GM23338 (cell line): ENCODE measurements around the gene RNF103. TPM values are rescaled to one million over a fixed set of nuclear protein-coding genes. Genes with fewer than 3 reads are reported as not detected.

Experiments
- ATAC-seq: fragments of 200-7000 bp; cut with Tn5 transposase; 3 replicates; pipeline ENCODE4 v1.9.1; 2020
- DNase-seq: peaks from one replicate; pipeline ENCODE4 v3.0.0-alpha.2; 2015; ENCODE audit warnings: low spot score
- H2AFZ ChIP-seq: fragments of 200-600 bp; sonication (generic); 2 replicates; pipeline ENCODE4 v1.8.0; 2016; ENCODE audit warnings: antibody characterized with exemption, mild to moderate bottlenecking, moderate library complexity
- H3F3A ChIP-seq: fragments of 200-600 bp; sonication (generic); replicated peaks from 2 replicates; pipeline ENCODE4 v1.8.0; 2017; ENCODE audit warnings: antibody characterized with exemption, mixed run types, low read depth
- H3K27ac ChIP-seq: fragments of 200-600 bp; sonication (generic); 2 replicates; pipeline ENCODE4 v1.6.1; 2016; ENCODE audit warnings: low read depth
- H3K27me3 ChIP-seq: fragments of 200-600 bp; sonication (generic); 2 replicates; pipeline ENCODE4 v1.8.0; 2016; ENCODE audit warnings: mild to moderate bottlenecking, mixed run types, moderate library complexity; ENCODE audit not compliant: insufficient read depth
- H3K36me3 ChIP-seq: fragments of 200-600 bp; sonication (generic); 2 replicates; pipeline ENCODE4 v1.8.0; 2016; ENCODE audit warnings: mild to moderate bottlenecking; ENCODE audit not compliant: insufficient read depth
- H3K4me1 ChIP-seq: fragments of 200-600 bp; sonication (generic); 2 replicates; pipeline ENCODE4 v1.8.0; 2016; ENCODE audit warnings: mild to moderate bottlenecking, moderate library complexity; ENCODE audit not compliant: insufficient read depth
- H3K4me2 ChIP-seq: fragments of 200-600 bp; sonication (generic); 2 replicates; pipeline ENCODE4 v1.7.1; 2017; ENCODE audit warnings: mixed run types
- H3K4me3 ChIP-seq: fragments of 200-600 bp; sonication (generic); 2 replicates; pipeline ENCODE4 v1.6.1; 2016; ENCODE audit warnings: mixed run types
- H3K79me2 ChIP-seq: fragments of 200-600 bp; sonication (generic); replicated peaks from 2 replicates; pipeline ENCODE4 v1.8.0; 2017; ENCODE audit warnings: mild to moderate bottlenecking; ENCODE audit not compliant: insufficient read depth
- H3K9me2 ChIP-seq: fragments of 200-600 bp; sonication (generic); 2 replicates; pipeline ENCODE4 v1.8.0; 2017; ENCODE audit not compliant: insufficient read depth
- H4K20me1 ChIP-seq: fragments of 200-600 bp; sonication (generic); replicated peaks from 2 replicates; pipeline ENCODE4 v1.8.0; 2017; ENCODE audit warnings: mild to moderate bottlenecking; ENCODE audit not compliant: insufficient read depth
- H3K27ac Mint-ChIP-seq: 2 replicates; pipeline ENCODE4 v1.8.0; 2020; ENCODE audit warnings: inconsistent platforms, mild to moderate bottlenecking, moderate library complexity, mixed read lengths
- H3K27me3 Mint-ChIP-seq: 3 replicates; pipeline ENCODE4 v1.8.0; 2022; ENCODE audit warnings: low read depth, mild to moderate bottlenecking, moderate library complexity, mixed read lengths, inconsistent platforms; ENCODE audit not compliant: insufficient read depth, poor library complexity
- H3K36me3 Mint-ChIP-seq: 3 replicates; pipeline ENCODE4 v1.8.0; 2021; ENCODE audit warnings: low read depth, mild to moderate bottlenecking, inconsistent platforms, moderate library complexity, mixed read lengths
- H3K4me1 Mint-ChIP-seq: 3 replicates; pipeline ENCODE4 v1.8.0; 2020; ENCODE audit warnings: mild to moderate bottlenecking, inconsistent platforms, mixed read lengths
- H3K4me3 Mint-ChIP-seq: 3 replicates; pipeline ENCODE4 v1.8.0; 2021; ENCODE audit warnings: moderate library complexity, mild to moderate bottlenecking, inconsistent platforms, mixed read lengths
- H3K9me3 Mint-ChIP-seq: 3 replicates; pipeline ENCODE4 v1.8.0; 2020; ENCODE audit warnings: moderate library complexity, mild to moderate bottlenecking, inconsistent platforms, mixed read lengths
- CREB1 ChIP-seq: fragments of 250-450 bp; sonication (Bioruptor Pico); IDR thresholded peaks from 2 replicates; pipeline ENCODE4 v1.5.0; 2020; ENCODE audit warnings: low read depth, mild to moderate bottlenecking, moderate library complexity
- EZH2 ChIP-seq: fragments of 200-600 bp; sonication (generic); IDR thresholded peaks from one replicate; pipeline ENCODE4 v1.8.0; 2017; ENCODE audit warnings: antibody characterized with exemption, mild to moderate bottlenecking, low read depth; ENCODE audit not compliant: unreplicated experiment
- EZH2phosphoT487 ChIP-seq: fragments of 200-600 bp; sonication (generic); IDR thresholded peaks from one replicate; pipeline ENCODE4 v1.8.1; 2018; ENCODE audit warnings: antibody characterized with exemption; ENCODE audit not compliant: unreplicated experiment
- JUNB ChIP-seq: IDR thresholded peaks from one replicate; pipeline ENCODE4 v1.6.1; 2016; ENCODE audit warnings: antibody characterized with exemption; ENCODE audit not compliant: unreplicated experiment
- STAT1 ChIP-seq: IDR thresholded peaks from one replicate; pipeline ENCODE4 v1.6.1; 2016; ENCODE audit warnings: antibody characterized with exemption; ENCODE audit not compliant: unreplicated experiment
- ZNF331 ChIP-seq: fragments of 250-450 bp; sonication (Bioruptor Pico); IDR thresholded peaks from 2 replicates; pipeline ENCODE4 v1.5.0; 2020; ENCODE audit warnings: low read depth, mild to moderate bottlenecking, moderate library complexity
- ZNF462 ChIP-seq: fragments of 250-450 bp; sonication (Bioruptor Pico); IDR thresholded peaks from 2 replicates; pipeline ENCODE4 v1.5.0; 2020; ENCODE audit warnings: mild to moderate bottlenecking, moderate library complexity
- polyA plus RNA-seq: library from polyadenylated mRNA; unstranded; fragments of >200 nt; fragmentation: Nextera tagmentation; extraction: Ambion mirVana; gene quantifications from 2 replicates; pipeline ENCODE4 v1.2.1, GENCODE V29; 2016
- total RNA-seq: library from RNA; depleted of rRNA; stranded (reverse); fragments of >200 nt; shearing (Covaris generic); gene quantifications from 2 replicates; pipeline ENCODE4 v1.2.3, GENCODE V29; 2014
- TF ChIP-seq, protein P1 (sequence below): IDR thresholded peaks from 2 replicates; pipeline ENCODE4 v1.6.1; 2016; ENCODE audit warnings: antibody characterized with exemption
- TF ChIP-seq, protein P2 (sequence below), 2 experiments: fragments of 200-600 bp in 1 of 2; sonication (generic) in 1 of 2; conservative IDR thresholded peaks; 2 replicates each; pipeline versions ENCODE4 v1.5.1 to v1.6.1; 2016 to 2017; ENCODE audit warnings: antibody characterized with exemption in 2 of 2, low read depth in 2 of 2, mild to moderate bottlenecking in 2 of 2, moderate library complexity in 1 of 2

The RNF103 gene
- total and polyA plus RNA-seq, 2 experiments from 2014 or later: 3.8 to 5.9 TPM

DNA sequence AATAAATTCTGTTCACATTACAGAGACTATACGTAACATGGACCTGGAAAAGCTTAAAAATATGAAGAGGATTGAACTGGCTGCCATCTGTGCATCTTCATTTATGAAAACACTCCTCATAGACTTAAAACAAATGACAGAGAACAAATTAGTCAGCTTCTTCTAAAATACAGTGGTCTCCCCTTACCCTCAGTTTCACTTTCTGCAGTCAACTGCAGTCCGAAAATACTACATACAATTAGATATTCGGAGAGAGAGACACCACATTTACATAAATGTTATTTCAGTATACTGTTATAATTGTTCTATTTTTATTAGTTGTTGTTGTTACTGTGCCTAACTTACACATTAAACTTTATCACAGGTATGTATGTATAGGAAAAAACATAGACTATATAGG lies 6.5 kb downstream of the RNF103 start (continued):
- TF ChIP-seq ZNF462: no peak
- TF ChIP-seq CREB1 (CRISPR knock-in tag): no peak
- TF ChIP-seq, protein P1, sequence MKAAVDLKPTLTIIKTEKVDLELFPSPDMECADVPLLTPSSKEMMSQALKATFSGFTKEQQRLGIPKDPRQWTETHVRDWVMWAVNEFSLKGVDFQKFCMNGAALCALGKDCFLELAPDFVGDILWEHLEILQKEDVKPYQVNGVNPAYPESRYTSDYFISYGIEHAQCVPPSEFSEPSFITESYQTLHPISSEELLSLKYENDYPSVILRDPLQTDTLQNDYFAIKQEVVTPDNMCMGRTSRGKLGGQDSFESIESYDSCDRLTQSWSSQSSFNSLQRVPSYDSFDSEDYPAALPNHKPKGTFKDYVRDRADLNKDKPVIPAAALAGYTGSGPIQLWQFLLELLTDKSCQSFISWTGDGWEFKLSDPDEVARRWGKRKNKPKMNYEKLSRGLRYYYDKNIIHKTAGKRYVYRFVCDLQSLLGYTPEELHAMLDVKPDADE: no peak

- Histone ChIP-seq H3K4me2 (no peak overlapping the region), H3K27me3 (no peaks in the 10 kb centered on the region), H3F3A (no peaks in the 10 kb centered on the region), H2AFZ (no peak overlapping the region), H4K20me1 (no peaks in the 10 kb centered on the region; the same call in 1 of the 2 replicates), H3K27ac (no peak overlapping the region), H3K9me2 (no peaks in the 10 kb centered on the region), H3K36me3 (no peaks in the 10 kb centered on the region), H3K4me3 (no peak overlapping the region), H3K79me2 (peaks cover 7% of the 10 kb centered on the region; the same call in 1 of the 2 replicates), H3K4me1 (peaks cover 6% of the 10 kb centered on the region; the same call in 1 of the 2 replicates)
- ATAC-seq (no peak), DNase-seq (no peak)
- Mint-ChIP-seq H3K36me3 (0 out of 3 replicates have a peak, but pooled peaks cover 5% of the 10 kb centered on the region), H3K27me3 (no peaks in the 10 kb centered on the region), H3K27ac (no peak overlapping the region), H3K4me3 (no peak overlapping the region), H3K4me1 (peaks cover 6% of the 10 kb centered on the region; the same call in 2 of the 3 replicates), H3K9me3 (no peaks in the 10 kb centered on the region)
- TF ChIP-seq, protein P2, sequence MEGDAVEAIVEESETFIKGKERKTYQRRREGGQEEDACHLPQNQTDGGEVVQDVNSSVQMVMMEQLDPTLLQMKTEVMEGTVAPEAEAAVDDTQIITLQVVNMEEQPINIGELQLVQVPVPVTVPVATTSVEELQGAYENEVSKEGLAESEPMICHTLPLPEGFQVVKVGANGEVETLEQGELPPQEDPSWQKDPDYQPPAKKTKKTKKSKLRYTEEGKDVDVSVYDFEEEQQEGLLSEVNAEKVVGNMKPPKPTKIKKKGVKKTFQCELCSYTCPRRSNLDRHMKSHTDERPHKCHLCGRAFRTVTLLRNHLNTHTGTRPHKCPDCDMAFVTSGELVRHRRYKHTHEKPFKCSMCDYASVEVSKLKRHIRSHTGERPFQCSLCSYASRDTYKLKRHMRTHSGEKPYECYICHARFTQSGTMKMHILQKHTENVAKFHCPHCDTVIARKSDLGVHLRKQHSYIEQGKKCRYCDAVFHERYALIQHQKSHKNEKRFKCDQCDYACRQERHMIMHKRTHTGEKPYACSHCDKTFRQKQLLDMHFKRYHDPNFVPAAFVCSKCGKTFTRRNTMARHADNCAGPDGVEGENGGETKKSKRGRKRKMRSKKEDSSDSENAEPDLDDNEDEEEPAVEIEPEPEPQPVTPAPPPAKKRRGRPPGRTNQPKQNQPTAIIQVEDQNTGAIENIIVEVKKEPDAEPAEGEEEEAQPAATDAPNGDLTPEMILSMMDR (conservative IDR thresholded peaks at IDR 0.05; ENCODE audit: low read depth in 2 of 2): no peak
- no peak for TF ChIP-seq EZH2phosphoT487
- no peak for TF ChIP-seq ZNF331 (CRISPR knock-in tag)
- TF ChIP-seq STAT1: no peak
- TF ChIP-seq EZH2: no peak
- no peak for TF ChIP-seq JUNB
- TF ChIP-seq, protein P1: no peak
Measured at GRCh38 chr2:86616502-86616901, 7.2 kb downstream of the RNF103 start.
